GM19397 (cell line): ENCODE data around the gene RAD51C.
"Not testable (repeated sequence)": the region's sequence is repeated elsewhere in the genome, so short reads cannot be mapped to it uniquely, and the experiment has no call there.

Experiments
- ATAC-seq: cut with Tn5 transposase; IDR thresholded peaks from one replicate; pipeline ENCODE4 v1.9.1; 2021; ENCODE audit warnings: mild to moderate bottlenecking, moderate library complexity; ENCODE audit not compliant: unreplicated experiment

Gene RAD51C

GRCh38 chr17:58734040-58734439 lies 41.6 kb downstream of the RAD51C start:
- ATAC-seq, result no peak

DNA sequence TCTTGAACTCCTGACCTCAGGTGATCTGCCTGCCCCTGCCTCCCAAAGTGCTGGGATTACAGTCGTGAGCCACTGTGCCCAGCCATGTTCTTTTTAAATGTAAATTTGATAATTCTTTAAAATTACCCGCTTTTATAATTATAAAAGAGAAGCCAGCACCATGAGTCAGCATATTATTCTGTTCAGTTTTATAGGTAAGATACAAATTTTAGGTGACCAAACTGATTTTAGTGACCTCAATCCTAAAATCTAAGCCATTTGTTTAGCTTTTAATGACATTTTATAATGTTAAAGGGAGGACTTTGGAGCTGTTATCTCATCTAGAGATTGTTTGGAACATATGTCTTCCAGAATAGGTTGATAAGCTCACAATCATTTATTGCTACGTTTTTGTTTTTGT lies 42.4 kb downstream of the RAD51C start:
- ATAC-seq, result no peak

- ATAC-seq, result no peak
Measured at GRCh38 chr17:58741121-58741625, 48.8 kb downstream of the RAD51C start.

- ATAC-seq, result no peak
Measured at GRCh38 chr17:58747674-58748073, 55.3 kb downstream of the RAD51C start.

DNA sequence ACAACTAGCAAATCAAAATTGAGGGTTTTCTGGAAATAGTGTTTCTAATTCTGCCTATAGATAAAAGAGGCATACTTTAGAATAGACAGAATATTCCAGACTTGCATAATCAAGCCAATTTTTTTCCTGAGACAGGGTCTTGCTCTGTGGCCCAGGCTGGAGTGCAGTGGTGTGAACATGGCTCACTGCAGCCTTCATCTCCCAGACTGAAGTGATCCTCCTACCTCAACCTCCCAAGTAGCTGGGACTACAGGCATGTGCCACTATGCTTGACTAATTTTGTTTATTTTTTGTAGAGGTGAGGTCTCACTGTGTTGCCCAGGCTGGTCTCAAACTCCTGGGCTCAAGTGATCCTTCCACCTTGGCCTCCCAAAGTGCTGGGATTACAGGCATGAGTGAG lies 57.2 kb downstream of the RAD51C start:
- not testable (repeated sequence) for ATAC-seq

DNA sequence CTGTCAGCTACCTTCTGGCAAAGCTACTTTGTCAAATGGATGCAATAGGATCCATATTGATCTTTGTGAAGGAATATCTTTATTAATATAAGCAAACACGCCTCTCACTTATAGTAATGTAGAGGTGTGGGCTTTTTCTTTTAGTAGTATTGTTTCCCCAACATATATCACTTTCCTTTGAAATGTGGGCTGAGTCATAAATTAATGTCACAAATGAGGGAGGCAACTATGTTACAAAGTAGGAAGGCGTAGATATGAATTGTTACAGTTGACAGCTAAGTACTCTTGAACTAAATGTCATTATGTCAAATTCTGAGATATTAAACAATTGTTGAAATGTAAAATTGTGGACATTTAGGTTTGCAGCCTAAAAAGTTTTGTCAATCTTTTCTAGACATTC lies 60.6 kb downstream of the RAD51C start:
- no peak for ATAC-seq

GRCh38 chr17:58755269-58755576 lies 62.8 kb downstream of the RAD51C start:
- no peak for ATAC-seq

DNA sequence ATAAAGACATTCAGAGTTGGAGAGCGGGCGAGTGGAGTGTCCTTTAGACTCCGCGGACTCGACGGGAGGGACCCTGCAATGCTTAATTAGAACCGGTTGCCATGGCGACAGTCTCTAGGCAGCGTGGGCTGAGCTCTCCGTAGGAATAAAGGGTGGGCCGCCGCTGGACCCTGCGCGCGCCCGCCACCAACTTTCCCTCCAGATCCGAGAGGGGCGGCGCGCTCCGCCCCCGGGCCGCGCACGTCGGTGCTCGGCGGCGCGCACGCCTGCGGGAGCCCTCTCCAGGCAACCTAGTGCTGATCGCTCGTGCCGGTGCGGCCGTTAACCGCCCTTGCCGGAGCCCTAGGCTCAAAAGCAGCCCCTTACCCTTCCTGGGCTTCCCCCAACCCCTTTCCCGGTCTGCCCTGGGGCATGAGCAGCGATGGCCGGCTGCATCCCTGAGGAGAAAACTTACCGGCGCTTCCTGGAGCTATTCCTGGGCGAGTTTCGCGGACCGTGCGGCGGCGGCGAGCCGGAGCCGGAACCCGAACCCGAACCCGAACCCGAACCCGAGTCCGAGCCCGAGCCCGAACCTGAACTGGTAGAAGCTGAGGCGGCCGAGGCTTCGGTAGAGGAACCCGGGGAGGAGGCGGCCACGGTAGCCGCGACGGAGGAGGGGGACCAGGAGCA lies 63.3 kb downstream of the RAD51C start, which contains the start of gene PPM1E:
Gene PPM1E (plus strand): TSS at position 278 of the 669 bp plus-strand sequence.
- no peak for ATAC-seq

GRCh38 chr17:58756246-58757161 lies 64.1 kb downstream of the RAD51C start:
- ATAC-seq, result no peak

- ATAC-seq, result no peak
Measured at GRCh38 chr17:58757162-58757613, 64.8 kb downstream of the RAD51C start.

GRCh38 chr17:58758890-58759289 lies 66.5 kb downstream of the RAD51C start:
- no peak for ATAC-seq

GRCh38 chr17:58759522-58759921 lies 67.1 kb downstream of the RAD51C start:
- no peak for ATAC-seq

DNA sequence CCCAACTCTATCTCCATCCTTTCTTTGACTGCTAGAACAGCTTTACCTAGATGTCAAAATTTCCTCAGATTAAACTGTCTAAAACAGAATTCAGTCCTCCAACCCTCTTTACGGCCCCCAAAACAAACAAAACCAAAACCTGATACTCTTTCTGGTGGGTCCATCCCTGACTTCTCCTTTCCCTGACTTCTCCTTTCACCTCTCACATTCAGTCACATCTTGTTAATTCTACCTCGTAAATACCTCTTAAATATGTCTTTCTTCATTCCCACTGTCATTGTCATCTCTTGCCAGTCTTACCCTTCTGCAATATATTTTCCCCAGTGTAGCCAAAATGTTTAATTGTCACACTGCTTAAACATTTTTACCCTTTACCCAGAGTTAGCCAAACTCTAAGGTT lies 67.8 kb downstream of the RAD51C start:
- ATAC-seq, result no peak

GRCh38 chr17:58763263-58763662 lies 70.9 kb downstream of the RAD51C start:
- ATAC-seq, result no peak

DNA sequence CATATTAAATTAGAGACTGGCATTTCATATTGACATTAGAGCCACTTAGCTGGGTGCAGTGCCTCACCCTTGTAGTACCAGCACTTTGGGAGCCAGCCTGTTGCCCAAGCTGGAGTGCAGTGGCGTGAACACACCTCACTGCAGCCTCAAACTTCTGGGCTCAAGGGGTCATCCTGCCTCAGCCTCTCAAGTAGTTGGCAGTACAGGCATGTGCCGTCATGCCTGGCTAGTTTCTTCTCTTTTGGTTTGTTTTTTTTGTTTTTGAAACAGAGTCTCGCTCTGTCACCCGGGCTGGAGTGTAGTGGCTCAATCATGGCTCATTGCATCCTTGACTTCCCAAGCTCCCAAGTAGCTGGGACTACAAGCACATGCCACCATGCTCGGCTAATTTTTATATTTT lies 72.0 kb downstream of the RAD51C start:
- ATAC-seq, result no peak

DNA sequence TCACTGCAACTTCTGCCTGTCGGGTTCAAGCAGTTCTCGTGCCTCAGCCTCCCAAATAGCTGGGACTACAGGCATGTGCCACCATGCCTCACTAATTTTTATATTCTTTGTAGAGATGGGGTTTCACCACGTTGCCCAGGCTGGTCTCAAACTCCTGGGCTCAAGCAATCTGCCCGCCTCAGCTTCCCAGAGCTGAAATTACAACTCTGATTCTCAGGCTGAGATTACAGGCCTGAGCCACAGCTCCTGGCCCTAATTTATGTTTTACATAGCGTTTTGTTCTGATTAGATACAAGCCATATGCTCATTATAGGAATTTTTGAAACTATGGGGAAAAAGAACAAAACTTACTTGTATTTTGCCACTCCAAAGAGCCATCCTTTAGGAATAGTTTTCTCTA lies 86.1 kb downstream of the RAD51C start:
- not testable (repeated sequence) for ATAC-seq

GRCh38 chr17:58779446-58779845 lies 87.0 kb downstream of the RAD51C start:
- no peak for ATAC-seq

- ATAC-seq, result no peak
Measured at GRCh38 chr17:58783380-58783779, 91.0 kb downstream of the RAD51C start.

GRCh38 chr17:58785097-58785496 lies 92.7 kb downstream of the RAD51C start:
- ATAC-seq, result no peak
